IMR-90 (cell line): ENCODE data around the gene RNF125. TPM values are rescaled to one million over a fixed set of nuclear protein-coding genes. Genes with fewer than 3 reads are reported as not detected.

Experiments
- ATAC-seq: fragments of 200-7000 bp; cut with Tn5 transposase; 2 replicates; pipeline ENCODE4 v1.9.1; 2020; ENCODE audit warnings: low read depth, mild to moderate bottlenecking, moderate library complexity
- BruUV-seq: library from RNA; stranded (reverse); fragments of 400-500 nt; replicated peaks from 2 replicates; lab custom pipeline; 2021; lab: Mats Ljungman, UMichigan
- CTCF ChIA-PET: fragments of 300-600 bp; formaldehyde crosslinking; extraction: SDS; loops from one replicate; lab custom pipeline; 2021; ENCODE audit warnings: antibody characterized with exemption; lab: Yijun Ruan, JAX
- POLR2A ChIA-PET: fragments of 300-600 bp; sonication (Branson Sonifier 250); formaldehyde crosslinking; loops from one replicate; lab custom pipeline; 2022; ENCODE audit warnings: antibody characterized with exemption; ENCODE audit not compliant: unreplicated experiment; lab: Charles Lee
- DNase-seq: peaks from one replicate; pipeline ENCODE4 v3.0.0; 2013
- H2AFZ ChIP-seq: replicated peaks from 2 replicates; pipeline ENCODE3; 2013; ENCODE audit warnings: low read length, mild to moderate bottlenecking; ENCODE audit not compliant: poor library complexity
- H2AK5ac ChIP-seq: 2 replicates; pipeline ENCODE4 v1.6.1; 2013; ENCODE audit warnings: low read depth, low read length, inconsistent platforms
- H2AK9ac ChIP-seq: replicated peaks from 2 replicates; pipeline ENCODE3; 2013; ENCODE audit warnings: mild to moderate bottlenecking, low read depth, low read length, moderate library complexity; ENCODE audit not compliant: poor library complexity
- H2BK120ac ChIP-seq: 2 replicates; pipeline ENCODE4 v1.6.1; 2013; ENCODE audit warnings: low read depth, low read length, inconsistent platforms
- H2BK15ac ChIP-seq: 3 replicates; pipeline ENCODE4 v1.6.1; 2013; ENCODE audit warnings: low read depth, low read length, inconsistent platforms
- H2BK20ac ChIP-seq: 2 replicates; pipeline ENCODE4 v1.6.1; 2013; ENCODE audit warnings: low read depth, mild to moderate bottlenecking, inconsistent platforms, low read length, moderate library complexity
- H2BK5ac ChIP-seq: 2 replicates; pipeline ENCODE4 v1.6.1; 2013; ENCODE audit warnings: mild to moderate bottlenecking, low read depth, low read length, inconsistent platforms; ENCODE audit not compliant: poor library complexity, severe bottlenecking
- H3K14ac ChIP-seq: replicated peaks from 2 replicates; pipeline ENCODE4 v1.6.1; 2013; ENCODE audit warnings: low read depth, low read length, inconsistent platforms
- H3K18ac ChIP-seq: 2 replicates; pipeline ENCODE4 v1.6.1; 2013; ENCODE audit warnings: low read depth, low read length, control low read depth
- H3K23ac ChIP-seq: 2 replicates; pipeline ENCODE4 v1.6.1; 2013; ENCODE audit warnings: low read depth, low read length, inconsistent platforms
- H3K27ac ChIP-seq: 2 replicates; pipeline ENCODE4 v1.5.1; 2013; ENCODE audit warnings: mild to moderate bottlenecking, control low read depth, low read length; ENCODE audit not compliant: insufficient read depth
- H3K27me3 ChIP-seq: 2 replicates; pipeline ENCODE4 v1.6.1; 2013; ENCODE audit warnings: low read length; ENCODE audit not compliant: control insufficient read depth, insufficient read depth
- H3K36me3 ChIP-seq: 2 replicates; pipeline ENCODE4 v1.6.1; 2013; ENCODE audit warnings: low read length, mixed read lengths; ENCODE audit not compliant: control insufficient read depth, insufficient read depth
- H3K4ac ChIP-seq: 2 replicates; pipeline ENCODE4 v1.6.1; 2013; ENCODE audit warnings: low read depth, low read length, inconsistent platforms
- H3K4me1 ChIP-seq: 2 replicates; pipeline ENCODE4 v1.6.1; 2013; ENCODE audit warnings: low read length, mixed read lengths; ENCODE audit not compliant: control insufficient read depth, insufficient read depth
- H3K4me2 ChIP-seq: 2 replicates; pipeline ENCODE4 v1.6.1; 2013; ENCODE audit warnings: low read depth, mild to moderate bottlenecking, control low read depth, low read length, moderate library complexity
- H3K4me3 ChIP-seq: 2 replicates; pipeline ENCODE4 v1.5.1; 2013; ENCODE audit warnings: low read depth, mild to moderate bottlenecking, control low read depth, low read length, moderate library complexity; ENCODE audit not compliant: insufficient read depth
- H3K56ac ChIP-seq: 2 replicates; pipeline ENCODE4 v1.6.1; 2013; ENCODE audit warnings: low read length, inconsistent platforms; ENCODE audit not compliant: insufficient read depth; ENCODE audit errors: extremely low read depth
- H3K79me1 ChIP-seq, 2 experiments: 2 replicates each; pipeline ENCODE4 v1.6.1; 2013; ENCODE audit warnings: low read length in 2 of 2, inconsistent platforms in 1 of 2, low read depth in 1 of 2
- H3K9ac ChIP-seq: 2 replicates; pipeline ENCODE4 v1.6.1; 2013; ENCODE audit warnings: low read depth, low read length, control low read depth
- H3K9me1 ChIP-seq: 2 replicates; pipeline ENCODE4 v1.6.1; 2013; ENCODE audit warnings: low read length, inconsistent platforms; ENCODE audit not compliant: insufficient read depth
- H3K9me3 ChIP-seq: 2 replicates; pipeline ENCODE4 v1.6.1; 2013; ENCODE audit warnings: low read length; ENCODE audit not compliant: control insufficient read depth, insufficient read depth
- H4K20me1 ChIP-seq: 2 replicates; pipeline ENCODE4 v1.6.1; 2013; ENCODE audit warnings: low read length, inconsistent platforms; ENCODE audit not compliant: insufficient read depth
- H4K5ac ChIP-seq: 2 replicates; pipeline ENCODE4 v1.6.1; 2013; ENCODE audit warnings: mild to moderate bottlenecking, low read depth, low read length, control low read depth
- H4K8ac ChIP-seq, 2 experiments: 2 replicates each; pipeline ENCODE4 v1.6.1; 2013; ENCODE audit warnings: low read depth in 2 of 2, low read length in 2 of 2, control low read depth in 1 of 2, inconsistent platforms in 1 of 2
- H4K91ac ChIP-seq: 2 replicates; pipeline ENCODE4 v1.6.1; 2013; ENCODE audit warnings: low read depth, low read length, inconsistent platforms; ENCODE audit not compliant: insufficient read depth
- CEBPB ChIP-seq: IDR thresholded peaks from 2 replicates; pipeline ENCODE4 v1.6.1; 2012; ENCODE audit warnings: low read depth, low read length, improper control_type of control experiment
- CHD1 ChIP-seq: IDR thresholded peaks from 2 replicates; pipeline ENCODE4 v1.6.1; 2012; ENCODE audit warnings: low read depth, low read length, improper control_type of control experiment
- FOS ChIP-seq: fragments of 150-350 bp; IDR thresholded peaks from 2 replicates; pipeline ENCODE4 v1.6.1; 2016; ENCODE audit warnings: low read depth, low read length
- MXI1 ChIP-seq: IDR thresholded peaks from 2 replicates; pipeline ENCODE4 v1.6.1; 2012; ENCODE audit warnings: low read depth, mild to moderate bottlenecking, low read length, moderate library complexity, borderline replicate concordance
- POLR2A ChIP-seq: IDR thresholded peaks from 2 replicates; pipeline ENCODE4 v1.6.1; 2012; ENCODE audit warnings: mild to moderate bottlenecking, low read depth, low read length
- RCOR1 ChIP-seq: IDR thresholded peaks from 2 replicates; pipeline ENCODE4 v1.6.1; 2012; ENCODE audit warnings: mild to moderate bottlenecking, low read length, improper control_type of control experiment; ENCODE audit not compliant: insufficient replicate concordance
- RFX5 ChIP-seq: IDR thresholded peaks from 2 replicates; pipeline ENCODE4 v1.8.0; 2012; ENCODE audit warnings: low read depth, mild to moderate bottlenecking, low read length, moderate library complexity
- SMC3 ChIP-seq: fragments of 150-350 bp; IDR thresholded peaks from 2 replicates; pipeline ENCODE4 v1.6.1; 2016; ENCODE audit warnings: low read depth, mild to moderate bottlenecking, antibody characterized with exemption, low read length, moderate library complexity
- USF2 ChIP-seq: fragments of 150-350 bp; IDR thresholded peaks from 2 replicates; pipeline ENCODE4 v1.6.1; 2017; ENCODE audit warnings: mild to moderate bottlenecking, antibody characterized with exemption, low read length, low read depth
- WGBS, 2 experiments: methylation state at CpG; one replicate each; pipeline versions ENCODE4 v1.1.5 to v1.1.7; 2013; ENCODE audit warnings: missing lambda C conversion rate in 2 of 2; ENCODE audit not compliant: insufficient read length in 1 of 2; ENCODE audit errors: extremely low coverage in 2 of 2; 5-methylcytosine and 5-hydroxymethylcytosine counted together
- dilution Hi-C: fragments of 300-500 bp; cut with HindIII; formaldehyde crosslinking; loops from one replicate; pipeline ENCODE4 v1.14.3; 2018; ENCODE audit warnings: low sequenced_read_pairs; ENCODE audit not compliant: unreplicated experiment
- in situ Hi-C: fragments of 300-500 bp; cut with MboI; formaldehyde crosslinking; loops from 3 replicates; pipeline ENCODE4 v1.14.3; 2019; ENCODE audit warnings: low sequenced_read_pairs, inconsistent platforms, mixed read lengths
- intact Hi-C: fragments of 100-400 bp; cut with micrococcal nuclease; formaldehyde crosslinking; loops from 2 replicates; pipeline ENCODE4 v1.10.0; 2022
- polyA plus RNA-seq, 3 experiments: library from polyadenylated mRNA; depleted of rRNA; stranded (reverse); fragments of >200 nt; gene quantifications; 2 replicates each; pipeline ENCODE4 v1.2.3, GENCODE V29; 2012; ENCODE audit warnings: low replicate concordance in 1 of 3
- total RNA-seq: library from RNA; depleted of rRNA; stranded (reverse); fragments of >200 nt; gene quantifications from 2 replicates; pipeline ENCODE4 v1.2.3, GENCODE V29; 2012
- TF ChIP-seq, protein P1 (sequence below): fragments of 150-350 bp; IDR thresholded peaks from 2 replicates; pipeline ENCODE4 v1.6.1; 2016; ENCODE audit warnings: low read depth, mild to moderate bottlenecking, low read length, moderate library complexity, borderline replicate concordance

RNF125 gene
- total and polyA plus RNA-seq, 2 of the 4 experiments (the other 2 are of a cell fraction), result under 0.01 to 0.10 TPM

GRCh38 chr18:32112826-32113225 lies 94.2 kb downstream of the RNF125 start:
- Histone ChIP-seq H2AK9ac (no peak overlapping the region), H3K27me3 (no peaks in the 10 kb centered on the region), H3K23ac (no peak overlapping the region), H3K36me3 (peaks cover 4% of the 10 kb centered on the region), H2BK120ac (no peak overlapping the region), H3K27ac (no peak overlapping the region), H3K4me2 (no peak overlapping the region), H4K20me1 (peaks cover 8% of the 10 kb centered on the region), H3K9me3 (no peaks in the 10 kb centered on the region), H2BK15ac (no peak overlapping the region), H3K4me3 (no peak overlapping the region), H2AK5ac (no peak overlapping the region), H4K5ac (no peak overlapping the region), H3K4me1 (no peaks in the 10 kb centered on the region), H3K14ac (no peak overlapping the region), H2BK20ac (no peak overlapping the region), H3K9ac (no peak overlapping the region), H3K79me1 (peaks cover 23 to 29% of the 10 kb centered on the region in 2 experiments; a peak in 3 of 4 replicates), H3K18ac (no peak overlapping the region), H2AFZ (no peak overlapping the region), H2BK5ac (no peak overlapping the region), H3K4ac (no peak overlapping the region), H4K91ac (no peak overlapping the region), H3K56ac (no peak overlapping the region), H4K8ac (no peak overlapping the region), H3K9me1 (no peaks in the 10 kb centered on the region)
- ATAC-seq, result no peak
- 93% methylated on average over 2 of the region's 4 CpGs; no CpG with 5 or more reads in 1 of the 2 experiments for WGBS, 2 experiments
- no peak for DNase-seq
- ChIA-PET CTCF (interaction anchor here (0.9 kb wide), 1 partner anchor 10 kb away, joined by 3 read pairs; no protein-coding TSS in a partner anchor), POLR2A (no interaction called here)
- TF ChIP-seq POLR2A, result no peak
- TF ChIP-seq FOS, result no peak
- TF ChIP-seq, protein P1, sequence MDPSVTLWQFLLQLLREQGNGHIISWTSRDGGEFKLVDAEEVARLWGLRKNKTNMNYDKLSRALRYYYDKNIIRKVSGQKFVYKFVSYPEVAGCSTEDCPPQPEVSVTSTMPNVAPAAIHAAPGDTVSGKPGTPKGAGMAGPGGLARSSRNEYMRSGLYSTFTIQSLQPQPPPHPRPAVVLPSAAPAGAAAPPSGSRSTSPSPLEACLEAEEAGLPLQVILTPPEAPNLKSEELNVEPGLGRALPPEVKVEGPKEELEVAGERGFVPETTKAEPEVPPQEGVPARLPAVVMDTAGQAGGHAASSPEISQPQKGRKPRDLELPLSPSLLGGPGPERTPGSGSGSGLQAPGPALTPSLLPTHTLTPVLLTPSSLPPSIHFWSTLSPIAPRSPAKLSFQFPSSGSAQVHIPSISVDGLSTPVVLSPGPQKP, result no peak
- no peak for TF ChIP-seq CHD1
- TF ChIP-seq USF2, result no peak
- TF ChIP-seq MXI1, result no peak
- no peak for TF ChIP-seq SMC3
- no peak for TF ChIP-seq RCOR1
- no peak for TF ChIP-seq CEBPB
- no peak for TF ChIP-seq RFX5
- dilution Hi-C loops, result no loop called here
- intact Hi-C loops, result no loop called here
- BruUV-seq, result no TSS peak
- in situ Hi-C loops, result no loop called here
